H1 (cell line): Measurements from ENCODE around the gene ANKFY1. TPM values are rescaled to one million over a fixed set of nuclear protein-coding genes. Genes with fewer than 3 reads are reported as not detected.

Experiments
- CTCF ChIA-PET: fragments of 300-600 bp; sonication (Branson Sonifier 250); formaldehyde crosslinking; loops from one replicate; lab custom pipeline; 2021; ENCODE audit not compliant: partially characterized antibody; lab: Charles Lee
- POLR2A ChIA-PET: fragments of 300-600 bp; sonication (Branson Sonifier 250); formaldehyde crosslinking; loops from one replicate; lab custom pipeline; 2021; ENCODE audit warnings: inconsistent platforms; ENCODE audit not compliant: partially characterized antibody; lab: Charles Lee
- DNase-seq, 2 experiments: peaks; one replicate each; pipeline versions ENCODE4 v3.0.0 to v3.0.0-alpha.2; 2010 to 2022; ENCODE audit warnings: low spot score in 2 of 2, low read depth in 1 of 2, mixed read lengths in 1 of 2
- FAIRE-seq: peaks from 2 replicates; lab custom pipeline; 2011; peaks lifted over from hg19 to GRCh38; lab: Jason Lieb, UNC
- H2AFZ ChIP-seq: 2 replicates; pipeline ENCODE4 v1.8.1; 2012; ENCODE audit warnings: low read length, inconsistent platforms
- H2AK5ac ChIP-seq: 2 replicates; pipeline ENCODE4 v1.6.1; 2013; ENCODE audit warnings: low read depth, low read length
- H2BK120ac ChIP-seq: replicated peaks from 2 replicates; pipeline ENCODE3; 2013; ENCODE audit warnings: low read depth, low read length, inconsistent platforms
- H2BK12ac ChIP-seq: 2 replicates; pipeline ENCODE4 v1.6.1; 2013; ENCODE audit warnings: low read depth, low read length
- H2BK15ac ChIP-seq: 2 replicates; pipeline ENCODE4 v1.6.1; 2013; ENCODE audit warnings: low read length
- H2BK20ac ChIP-seq: 2 replicates; pipeline ENCODE4 v1.6.1; 2013; ENCODE audit warnings: low read length
- H2BK5ac ChIP-seq: 2 replicates; pipeline ENCODE4 v1.6.1; 2013; ENCODE audit warnings: low read depth, low read length
- H3K14ac ChIP-seq: 2 replicates; pipeline ENCODE4 v1.6.1; 2013; ENCODE audit warnings: inconsistent platforms; ENCODE audit not compliant: insufficient read length
- H3K18ac ChIP-seq: 2 replicates; pipeline ENCODE4 v1.6.1; 2013; ENCODE audit warnings: low read length; ENCODE audit errors: extremely low read depth
- H3K23ac ChIP-seq: 2 replicates; pipeline ENCODE4 v1.6.1; 2013; ENCODE audit warnings: inconsistent platforms; ENCODE audit not compliant: insufficient read length
- H3K23me2 ChIP-seq: 2 replicates; pipeline ENCODE4 v1.6.1; 2013; ENCODE audit warnings: low read depth, low read length
- H3K27ac ChIP-seq: 2 replicates; pipeline ENCODE4 v1.6.1; 2011; ENCODE audit warnings: low read depth, low read length, inconsistent platforms
- H3K27me3 ChIP-seq, 4 experiments: replicated peaks in 1 of 4; 1 replicate in 1 of 4; 2 replicates in 3 of 4; pipeline versions ENCODE4 v1.6.1 to v1.8.1; 2011 to 2013; ENCODE audit warnings: low read length in 3 of 4, mild to moderate bottlenecking in 3 of 4, inconsistent platforms in 2 of 4, mixed read lengths in 2 of 4, moderate library complexity in 1 of 4; ENCODE audit not compliant: control insufficient read depth in 3 of 4, insufficient read depth in 3 of 4; ENCODE audit errors: extremely low read depth in 1 of 4
- H3K36me3 ChIP-seq, 4 experiments: 2 replicates each; pipeline versions ENCODE4 v1.6.1 to v1.8.1; 2011 to 2013; ENCODE audit warnings: mild to moderate bottlenecking in 4 of 4, low read length in 3 of 4, moderate library complexity in 2 of 4, control low read depth in 1 of 4, inconsistent platforms in 1 of 4; ENCODE audit not compliant: insufficient read depth in 4 of 4, control insufficient read depth in 2 of 4
- H3K4ac ChIP-seq: replicated peaks from 2 replicates; pipeline ENCODE3; 2013; ENCODE audit warnings: low read length, low read depth, mixed read lengths, inconsistent platforms; ENCODE audit not compliant: insufficient read length
- H3K4me1 ChIP-seq, 4 experiments: replicated peaks in 1 of 4; 1 replicate in 1 of 4; 2 replicates in 3 of 4; pipeline versions ENCODE4 v1.6.1 to v1.8.1; 2011 to 2013; ENCODE audit warnings: low read length in 3 of 4, inconsistent platforms in 2 of 4, mixed read lengths in 1 of 4; ENCODE audit not compliant: insufficient read depth in 4 of 4, control insufficient read depth in 3 of 4
- H3K4me2 ChIP-seq, 2 experiments: 2 replicates each; pipeline versions ENCODE4 v1.6.1 to v1.8.1; 2011 to 2013; ENCODE audit warnings: low read depth in 2 of 2, low read length in 2 of 2, control low read depth in 1 of 2, inconsistent platforms in 1 of 2, mild to moderate bottlenecking in 1 of 2; ENCODE audit not compliant: insufficient read depth in 1 of 2
- H3K4me3 ChIP-seq, 4 experiments: fragments of 200-600, 300-600 bp in 1 of 4; sonication (generic), shearing (Covaris generic), sonication (Bioruptor Twin) in 1 of 4; 2 replicates each; pipeline versions ENCODE4 v1.5.1 to v1.8.1; 2011 to 2016; ENCODE audit warnings: low read length in 4 of 4, low read depth in 3 of 4, control low read depth in 2 of 4, inconsistent platforms in 2 of 4, mild to moderate bottlenecking in 2 of 4, mixed read lengths in 1 of 4, moderate library complexity in 1 of 4; ENCODE audit not compliant: insufficient read depth in 2 of 4; ENCODE audit errors: extremely low read depth in 1 of 4
- H3K56ac ChIP-seq: replicated peaks from 2 replicates; pipeline ENCODE3; 2013; ENCODE audit warnings: low read depth, mild to moderate bottlenecking, mixed read lengths, low read length, inconsistent platforms; ENCODE audit not compliant: insufficient read length
- H3K79me1 ChIP-seq: 2 replicates; pipeline ENCODE4 v1.6.1; 2013; ENCODE audit warnings: low read depth, low read length, control low read depth
- H3K79me2 ChIP-seq, 2 experiments: 2 replicates each; pipeline versions ENCODE4 v1.6.1 to v1.8.1; 2012 to 2013; ENCODE audit warnings: low read length in 2 of 2, mild to moderate bottlenecking in 2 of 2, inconsistent platforms in 1 of 2; ENCODE audit not compliant: insufficient read depth in 2 of 2, control insufficient read depth in 1 of 2
- H3K9ac ChIP-seq, 4 experiments: replicated peaks in 1 of 4; 1 replicate in 1 of 4; 2 replicates in 3 of 4; pipeline versions ENCODE4 v1.6.1 to v1.8.1; 2011 to 2013; ENCODE audit warnings: low read depth in 3 of 4, low read length in 3 of 4, control low read depth in 2 of 4, mild to moderate bottlenecking in 2 of 4, moderate library complexity in 2 of 4, inconsistent platforms in 1 of 4; ENCODE audit errors: extremely low read depth in 1 of 4
- H3K9me3 ChIP-seq, 2 experiments: 2 replicates each; pipeline versions ENCODE4 v1.6.1 to v1.8.1; 2012 to 2013; ENCODE audit warnings: mild to moderate bottlenecking in 2 of 2, moderate library complexity in 2 of 2, control low read depth in 1 of 2, inconsistent platforms in 1 of 2, low read depth in 1 of 2, low read length in 1 of 2, mixed read lengths in 1 of 2; ENCODE audit not compliant: insufficient read depth in 2 of 2
- H4K20me1 ChIP-seq, 2 experiments: replicated peaks in 1 of 2; 2 replicates each; pipeline versions ENCODE3 to v1.8.1; 2011 to 2013; ENCODE audit warnings: inconsistent platforms in 2 of 2, low read length in 2 of 2, mild to moderate bottlenecking in 1 of 2; ENCODE audit not compliant: insufficient read depth in 2 of 2, control insufficient read depth in 1 of 2
- H4K5ac ChIP-seq: 2 replicates; pipeline ENCODE4 v1.6.1; 2013; ENCODE audit warnings: low read length, low read depth, mixed read lengths, inconsistent platforms; ENCODE audit not compliant: insufficient read length
- H4K8ac ChIP-seq: 2 replicates; pipeline ENCODE4 v1.8.0; 2013; ENCODE audit warnings: mild to moderate bottlenecking, moderate library complexity, low read length, inconsistent platforms; ENCODE audit not compliant: insufficient read depth; ENCODE audit errors: extremely low read depth
- H4K91ac ChIP-seq: replicated peaks from 2 replicates; pipeline ENCODE3; 2013; ENCODE audit warnings: low read length, mixed read lengths, inconsistent platforms; ENCODE audit not compliant: insufficient read length
- ASH2L ChIP-seq: fragments of 200-600, 300-600 bp; sonication (generic); IDR thresholded peaks from one replicate; pipeline ENCODE4 v1.7.1; 2017; ENCODE audit warnings: low read length
- BCL11A ChIP-seq, 2 experiments: IDR thresholded peaks; one replicate each; pipeline ENCODE4 v1.6.1; 2011; ENCODE audit warnings: low read depth in 2 of 2, low read length in 2 of 2, mild to moderate bottlenecking in 2 of 2
- CEBPB ChIP-seq: IDR thresholded peaks from 2 replicates; pipeline ENCODE4 v1.6.1; 2012; ENCODE audit warnings: low read depth, low read length
- KDM5A ChIP-seq: fragments of 200-600 bp; IDR thresholded peaks from 2 replicates; pipeline ENCODE4 v1.7.1; 2012; ENCODE audit warnings: mild to moderate bottlenecking, low read length, inconsistent platforms, mixed read lengths
- MAFK ChIP-seq: IDR thresholded peaks from 2 replicates; pipeline ENCODE4 v1.6.1; 2012; ENCODE audit warnings: low read depth, mild to moderate bottlenecking, improper control_type of control experiment, low read length
- POLR2A ChIP-seq, 2 experiments: IDR thresholded peaks; 1 replicate in 1 of 2; 2 replicates in 1 of 2; pipeline ENCODE4 v1.6.1; 2011; ENCODE audit warnings: low read depth in 2 of 2, low read length in 2 of 2, mild to moderate bottlenecking in 2 of 2; ENCODE audit errors: control extremely low read depth in 1 of 2
- SP4 ChIP-seq: IDR thresholded peaks from 2 replicates; pipeline ENCODE4 v1.6.1; 2012; ENCODE audit warnings: low read length, inconsistent platforms
- SRF ChIP-seq: IDR thresholded peaks from 2 replicates; pipeline ENCODE4 v1.6.1; 2011; ENCODE audit warnings: mild to moderate bottlenecking, low read depth, low read length, moderate library complexity
- TEAD4 ChIP-seq: IDR thresholded peaks from 2 replicates; pipeline ENCODE4 v1.6.1; 2012; ENCODE audit warnings: low read depth, low read length, inconsistent platforms, mixed read lengths
- WGBS, 2 experiments: shearing (Covaris generic) in 1 of 2; methylation state at CpG; one replicate each; pipeline versions ENCODE4 v1.1.6 to v1.1.7; 2013 to 2015; ENCODE audit warnings: low lambda C conversion rate in 2 of 2, mixed read lengths in 2 of 2, inconsistent platforms in 1 of 2, low coverage in 1 of 2, missing lambda C conversion rate in 1 of 2; ENCODE audit not compliant: insufficient replicate concordance in 2 of 2, insufficient coverage in 1 of 2, insufficient read length in 1 of 2; ENCODE audit errors: extremely low coverage in 1 of 2, missing lambda C conversion rate in 1 of 2; 5-methylcytosine and 5-hydroxymethylcytosine counted together
- polyA plus RNA-seq, 7 experiments: library from polyadenylated mRNA; depleted of rRNA in 3 of 7; stranded (reverse) in 5 of 7; unstranded in 2 of 7; fragments of >200 nt in 5 of 7; fragments of 200-250 nt in 2 of 7; gene quantifications; 1 replicate in 5 of 7; 2 replicates in 1 of 7; 4 replicates in 1 of 7; pipeline versions ENCODE4 v1.2.1 to v1.2.3, GENCODE V29; 2011 to 2013; ENCODE audit warnings: missing spikeins in 2 of 7, mixed read lengths in 2 of 7
- total RNA-seq: library from RNA; stranded (reverse); fragmentation: NEBNext Ultra II Directional; extraction: Animal tissue kit (Norgen Biotek cat#: 25700); gene quantifications from 2 replicates; pipeline ENCODE4 v1.2.1, GENCODE V29; 2021
- TF ChIP-seq, protein P1 (sequence below): IDR thresholded peaks from 2 replicates; pipeline ENCODE4 v1.6.1; 2012; ENCODE audit warnings: inconsistent platforms

The ANKFY1 gene
- total and polyA plus RNA-seq, 2 of the 8 experiments (the other 6 are each of a cell fraction or from before 2014, with no cell fraction given): 28.3 to 45.3 TPM

DNA sequence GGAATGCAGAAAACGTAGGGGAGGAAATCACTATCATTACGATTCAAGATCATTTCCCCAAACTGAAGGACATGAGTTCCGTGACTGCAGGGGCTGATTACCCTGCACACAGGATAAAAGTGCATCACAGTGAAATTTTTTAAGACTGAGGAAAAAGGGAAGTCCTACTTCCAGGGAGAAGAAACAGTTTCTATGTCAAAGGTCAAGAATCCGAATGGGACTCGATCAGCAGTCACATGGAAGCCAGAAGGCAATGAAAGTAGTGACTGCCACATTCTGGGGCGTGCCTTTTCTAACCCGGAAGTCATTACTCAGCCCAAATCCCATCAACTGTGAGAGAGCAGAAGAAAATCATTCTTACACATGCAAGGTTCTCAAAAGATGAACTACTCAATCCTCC lies 133.1 kb downstream of the ANKFY1 start:
- no peak overlapping the region for H3K27ac ChIP-seq
- FAIRE-seq (no peak), DNase-seq (no peak)
- peaks cover 4% of the 10 kb centered on the region for H3K79me1 ChIP-seq
- H3K79me2 ChIP-seq: peaks cover 0 to 27% of the 10 kb centered on the region in 2 experiments; a peak in 2 of 4 replicates
- H3K56ac ChIP-seq: no peak overlapping the region
- POLR2A ChIA-PET: no interaction called here
- no peak overlapping the region for H3K18ac ChIP-seq
- no peaks in the 10 kb centered on the region for H3K27me3 ChIP-seq
- H4K5ac ChIP-seq: no peak overlapping the region
- no peaks in the 10 kb centered on the region for H3K36me3 ChIP-seq
- H2BK15ac ChIP-seq: no peak overlapping the region
- H4K8ac ChIP-seq: no peak overlapping the region
- 88% methylated on average over 7 of the region's 7 CpGs; no CpG with 5 or more reads in 1 of the 2 experiments for WGBS, 2 experiments
- H3K9ac ChIP-seq: no peak overlapping the region
- H2BK120ac ChIP-seq: no peak overlapping the region
- no peaks in the 10 kb centered on the region for H3K9me3 ChIP-seq
- H3K23me2 ChIP-seq: no peaks in the 10 kb centered on the region
- H3K4me2 ChIP-seq: no peak overlapping the region
- no peak overlapping the region for H3K4me3 ChIP-seq
- no peak overlapping the region for H2AK5ac ChIP-seq
- H2BK12ac ChIP-seq: no peak overlapping the region
- H2BK20ac ChIP-seq: no peak overlapping the region
- H3K4me1 ChIP-seq: no peaks in the 10 kb centered on the region
- no peak overlapping the region for H2AFZ ChIP-seq
- H3K23ac ChIP-seq: no peak overlapping the region
- CTCF ChIA-PET: interaction anchor here (0.6 kb wide), 1 partner anchor 119 kb away, joined by 3 read pairs; no protein-coding TSS in a partner anchor
- H2BK5ac ChIP-seq: no peak overlapping the region
- no peak overlapping the region for H3K4ac ChIP-seq
- H4K91ac ChIP-seq: no peak overlapping the region
- peaks cover 0 to 3% of the 10 kb centered on the region in 2 experiments for H4K20me1 ChIP-seq
- no peak overlapping the region for H3K14ac ChIP-seq
- TF ChIP-seq, protein P1, sequence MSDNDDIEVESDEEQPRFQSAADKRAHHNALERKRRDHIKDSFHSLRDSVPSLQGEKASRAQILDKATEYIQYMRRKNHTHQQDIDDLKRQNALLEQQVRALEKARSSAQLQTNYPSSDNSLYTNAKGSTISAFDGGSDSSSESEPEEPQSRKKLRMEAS: no peak
- TF ChIP-seq TEAD4 (no peak), CEBPB (no peak), BCL11A (IDR thresholded peaks at IDR 0.05; ENCODE audit: low read depth in 2 of 2, low read length in 2 of 2) (no peak), MAFK (no peak), SP4 (no peak), ASH2L (no peak), POLR2A (IDR thresholded peaks at IDR 0.05; ENCODE audit: control extremely low read depth in 1 of 2, low read depth in 2 of 2, low read length in 2 of 2) (no peak), KDM5A (no peak), SRF (no peak)
